ENCODE data around the gene ZRSR2.
"Not testable (repeated sequence)": the region's sequence is repeated elsewhere in the genome, so short reads cannot be mapped to it uniquely, and the experiment has no call there.

The ZRSR2 gene, protein sequence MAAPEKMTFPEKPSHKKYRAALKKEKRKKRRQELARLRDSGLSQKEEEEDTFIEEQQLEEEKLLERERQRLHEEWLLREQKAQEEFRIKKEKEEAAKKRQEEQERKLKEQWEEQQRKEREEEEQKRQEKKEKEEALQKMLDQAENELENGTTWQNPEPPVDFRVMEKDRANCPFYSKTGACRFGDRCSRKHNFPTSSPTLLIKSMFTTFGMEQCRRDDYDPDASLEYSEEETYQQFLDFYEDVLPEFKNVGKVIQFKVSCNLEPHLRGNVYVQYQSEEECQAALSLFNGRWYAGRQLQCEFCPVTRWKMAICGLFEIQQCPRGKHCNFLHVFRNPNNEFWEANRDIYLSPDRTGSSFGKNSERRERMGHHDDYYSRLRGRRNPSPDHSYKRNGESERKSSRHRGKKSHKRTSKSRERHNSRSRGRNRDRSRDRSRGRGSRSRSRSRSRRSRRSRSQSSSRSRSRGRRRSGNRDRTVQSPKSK

GRCh38 chrX:15789979-15790768, at the start of gene ZRSR2:
ZRSR2 (plus strand) TSS chrX:15790484; CDS start chrX:15790496, 12 bp downstream.
- peak; percentile 62 to 90 for DNase-seq (ENCODE audit: low read depth in 1 of 2, low spot score in 1 of 2)

DNA sequence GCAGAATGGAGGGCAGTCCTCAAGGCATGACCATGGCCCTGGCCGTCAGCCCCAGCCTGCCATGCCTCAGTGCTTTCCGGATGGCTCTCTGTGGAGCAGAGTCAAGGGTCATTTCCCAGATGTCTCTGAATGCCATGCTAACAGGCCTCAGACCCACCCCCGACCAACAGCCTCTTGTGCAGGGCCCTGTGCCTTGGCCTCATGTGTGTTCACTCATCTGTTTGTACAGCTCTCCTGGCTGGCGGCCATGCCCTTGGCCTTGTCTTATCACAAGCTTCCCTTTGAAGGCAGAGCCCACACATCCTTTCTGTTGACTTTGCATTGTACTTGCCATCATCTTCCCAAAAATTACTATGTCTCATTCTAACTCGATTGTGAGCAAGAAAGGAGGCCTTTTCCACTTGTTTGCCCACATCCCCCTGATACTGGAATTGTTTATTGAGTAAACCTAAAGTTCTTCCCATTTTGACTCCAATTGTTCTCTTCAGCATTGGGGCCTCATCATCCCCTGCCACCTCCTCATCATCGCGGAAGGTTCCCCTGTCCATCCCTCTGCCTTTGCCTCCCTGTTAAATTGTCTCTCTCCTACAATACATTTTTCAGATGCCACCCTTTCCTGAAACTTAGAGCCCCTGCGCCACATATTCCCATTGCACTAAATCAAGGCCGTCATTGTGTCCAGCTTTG, 46.0 kb upstream of the ZRSR2 start:
- no peak for DNase-seq (ENCODE audit: low read depth in 1 of 2, low spot score in 1 of 2)

DNA sequence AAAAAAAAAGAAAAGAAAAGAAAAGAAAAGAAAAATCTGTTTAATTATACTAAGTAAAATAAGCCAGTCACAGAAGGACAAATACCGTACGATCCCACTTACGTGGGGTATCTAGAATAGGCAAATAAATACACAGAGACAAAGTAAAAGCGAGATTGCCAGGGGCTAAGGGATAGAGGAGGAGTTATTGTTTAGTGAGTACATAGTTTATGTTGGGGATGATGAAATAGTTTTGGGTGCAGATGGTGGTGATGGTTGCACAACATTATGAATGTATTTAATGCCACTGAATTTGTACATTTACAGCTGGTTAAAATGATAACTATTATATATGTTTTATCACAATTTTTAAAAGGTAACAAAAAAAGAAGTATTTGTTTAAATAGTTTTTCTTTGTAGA, 45.1 kb upstream of the ZRSR2 start:
- no peak for DNase-seq (ENCODE audit: low read depth in 1 of 2, low spot score in 1 of 2)

GRCh38 chrX:15746651-15747050, 43.6 kb upstream of the ZRSR2 start:
- DNase-seq (ENCODE audit: low read depth in 1 of 2, low spot score in 1 of 2), result not testable (repeated sequence)

GRCh38 chrX:15747626-15748173, 42.6 kb upstream of the ZRSR2 start:
- DNase-seq (ENCODE audit: low read depth in 1 of 2, low spot score in 1 of 2), result no peak

- no peak for DNase-seq (ENCODE audit: low read depth in 1 of 2, low spot score in 1 of 2)
Measured at GRCh38 chrX:15748841-15749240, 41.4 kb upstream of the ZRSR2 start.

- no peak for DNase-seq (ENCODE audit: low read depth in 1 of 2, low spot score in 1 of 2)
Measured at GRCh38 chrX:15749642-15750610, 40.4 kb upstream of the ZRSR2 start.

DNA sequence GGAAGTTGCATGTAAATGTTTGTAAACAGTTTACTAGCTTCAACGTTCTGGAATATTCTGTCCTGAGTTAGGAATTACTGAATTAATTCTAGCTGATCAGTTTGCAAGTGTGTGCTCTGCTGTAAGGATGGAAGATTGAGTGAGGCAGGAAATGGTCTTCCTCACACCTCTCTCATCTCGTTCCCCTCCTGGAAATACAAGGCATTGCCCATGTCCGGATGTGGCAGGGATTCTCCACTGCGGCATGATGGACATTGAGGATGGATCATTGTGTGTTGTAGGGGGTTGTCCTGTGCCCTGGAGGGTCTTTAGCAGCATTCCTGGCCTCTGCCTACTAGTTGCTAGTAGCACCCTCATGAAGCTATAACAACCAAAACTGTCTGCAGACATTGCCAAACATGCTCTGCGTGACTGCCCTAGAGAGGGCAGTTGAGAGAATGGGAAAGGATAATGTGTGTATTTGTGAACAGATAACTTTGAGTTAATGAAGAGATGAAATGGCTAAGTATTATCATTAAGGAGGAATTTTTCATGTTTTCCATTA, 39.6 kb upstream of the ZRSR2 start:
- DNase-seq (ENCODE audit: low read depth in 1 of 2, low spot score in 1 of 2), result no peak

- no peak for DNase-seq (ENCODE audit: low read depth in 1 of 2, low spot score in 1 of 2)
Measured at GRCh38 chrX:15751155-15751819, 39.0 kb upstream of the ZRSR2 start.

GRCh38 chrX:15755091-15755490, 35.2 kb upstream of the ZRSR2 start:
- no peak for DNase-seq (ENCODE audit: low read depth in 1 of 2, low spot score in 1 of 2)

GRCh38 chrX:15758140-15758539, 32.1 kb upstream of the ZRSR2 start:
- DNase-seq (ENCODE audit: low read depth in 1 of 2, low spot score in 1 of 2), result no peak

DNA sequence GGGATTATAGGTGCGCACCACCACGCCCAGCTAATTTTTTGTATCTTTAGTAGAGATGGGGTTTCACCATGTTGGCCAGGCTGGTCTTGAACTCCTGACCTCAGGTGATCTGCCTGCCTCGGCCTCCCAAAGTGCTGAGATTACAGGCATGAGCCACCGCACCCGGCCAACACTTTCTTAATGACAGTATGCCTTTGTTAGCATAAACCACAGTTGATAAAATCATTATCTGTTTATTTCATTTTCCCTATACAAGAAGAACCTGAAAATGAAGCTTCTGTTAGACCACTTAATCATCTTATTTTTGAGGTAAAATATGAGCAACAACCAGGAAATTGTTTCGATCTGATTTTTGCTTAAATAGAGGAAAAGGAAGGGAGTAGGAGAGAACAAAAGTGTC, 30.4 kb upstream of the ZRSR2 start:
- not testable (repeated sequence) for DNase-seq (ENCODE audit: low read depth in 1 of 2, low spot score in 1 of 2)

GRCh38 chrX:15761564-15762191, 28.6 kb upstream of the ZRSR2 start:
- no peak for DNase-seq (ENCODE audit: low read depth in 1 of 2, low spot score in 1 of 2)

DNA sequence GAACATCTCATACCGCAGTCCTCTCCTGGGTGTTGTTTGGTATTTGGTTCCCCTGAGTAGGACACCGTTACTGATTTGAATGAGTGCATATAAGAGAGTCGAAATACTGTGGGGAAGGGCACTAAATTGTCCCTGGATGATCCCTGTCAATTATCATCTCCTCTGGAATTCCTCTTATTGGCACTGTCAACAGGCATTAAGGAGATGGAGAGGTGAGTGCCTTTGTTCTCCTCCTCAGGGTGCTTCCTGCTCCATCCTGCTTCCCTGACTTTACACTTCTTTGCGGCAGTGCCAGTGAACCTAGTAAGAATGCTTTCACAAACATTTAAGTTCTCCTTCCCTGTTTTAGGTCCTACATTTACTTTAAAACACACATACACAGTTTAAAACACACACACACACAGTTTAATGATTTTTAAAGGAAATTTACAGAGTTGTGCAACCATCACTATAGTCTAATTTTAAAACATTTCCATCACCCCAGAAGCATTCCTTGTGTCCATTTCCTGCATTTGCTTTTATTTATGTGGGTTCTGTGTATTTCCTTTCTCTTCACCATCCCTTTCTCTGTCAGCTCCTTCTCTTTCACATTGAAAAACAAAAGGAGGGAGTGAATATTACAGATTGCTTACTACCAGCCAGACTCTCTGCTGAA, 20.9 kb upstream of the ZRSR2 start:
- no peak for DNase-seq (ENCODE audit: low read depth in 1 of 2, low spot score in 1 of 2)

- DNase-seq (ENCODE audit: low read depth in 1 of 2, low spot score in 1 of 2), result no peak
Measured at GRCh38 chrX:15781961-15782699, 8.2 kb upstream of the ZRSR2 start.

DNA sequence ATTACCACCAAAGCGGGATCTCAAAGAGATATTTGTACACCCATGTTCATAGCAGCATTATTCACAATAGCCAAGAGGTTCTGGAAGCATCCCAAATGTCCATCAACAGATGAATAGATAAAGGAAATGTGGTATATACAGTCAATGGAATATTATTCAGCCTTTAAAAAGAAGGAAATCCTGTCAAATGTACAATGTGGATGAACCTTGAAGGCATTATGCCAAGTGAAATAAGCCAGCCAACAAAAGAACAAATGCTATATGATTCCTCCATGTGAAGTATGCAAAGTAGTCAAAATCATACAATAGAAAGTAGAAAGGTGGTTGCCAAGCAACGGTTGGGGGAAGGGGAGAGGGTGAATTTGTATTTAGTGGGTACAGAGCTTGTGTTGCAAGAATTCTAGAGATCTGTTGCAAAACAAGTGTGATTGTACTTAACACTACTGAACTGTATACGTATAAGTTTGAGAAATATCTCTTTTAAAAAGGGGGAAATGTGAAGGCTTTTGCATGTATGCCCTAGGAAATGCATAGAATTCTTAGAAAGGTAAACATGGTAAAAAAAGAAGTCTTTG, 5.0 kb upstream of the ZRSR2 start:
- DNase-seq (ENCODE audit: low read depth in 1 of 2, low spot score in 1 of 2), result no peak

DNA sequence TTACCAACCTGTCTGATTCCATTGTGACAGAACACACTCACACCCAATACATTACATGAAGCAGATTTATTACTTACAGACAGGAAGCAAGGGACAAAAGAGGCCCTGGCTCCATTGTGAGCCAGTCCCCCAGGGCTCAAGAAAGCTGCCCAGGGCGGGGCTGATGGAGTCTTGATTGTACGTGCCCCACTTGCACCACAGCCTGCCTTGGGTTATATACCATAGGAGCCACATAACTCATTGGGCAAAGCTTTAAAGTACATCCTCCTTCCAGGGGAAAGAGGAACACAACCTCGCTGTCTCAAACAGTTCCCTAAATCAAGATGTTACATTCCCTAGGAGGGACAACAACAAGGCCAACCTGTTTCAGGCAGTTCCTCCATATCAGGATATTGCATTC, 3.4 kb upstream of the ZRSR2 start:
- DNase-seq (ENCODE audit: low read depth in 1 of 2, low spot score in 1 of 2), result no peak
